T-cell (primary cell): Measurements from ENCODE around the gene GRM8. TPM values are rescaled to one million over a fixed set of nuclear protein-coding genes. Genes with fewer than 3 reads are reported as not detected.
A peak's percentile ranks its signal among the peaks of the same experiment; 100 is the strongest.

ENCODE experiments used
- ATAC-seq, 4 experiments: fragments of 200-7000 bp in 3 of 4; fragments of 150-1000 bp in 1 of 4; cut with Tn5 transposase; replicated peaks in 1 of 4; 1 replicate in 3 of 4; 2 replicates in 1 of 4; pipeline ENCODE4 v1.10.0; 2021; ENCODE audit warnings: moderate library complexity in 3 of 4, mild to moderate bottlenecking in 2 of 4, moderate number of reproducible peaks in 1 of 4
- CTCF ChIA-PET, 2 donors: fragments of 300-600 bp; sonication (Branson Sonifier 250); formaldehyde crosslinking; loops; one replicate each; lab custom pipeline; 2022; ENCODE audit warnings: antibody characterized with exemption in 2 of 2; lab: Charles Lee
- POLR2A ChIA-PET, 2 donors: fragments of 300-600 bp; sonication (Branson Sonifier 250); formaldehyde crosslinking; loops; one replicate each; lab custom pipeline; 2022; ENCODE audit warnings: antibody characterized with exemption in 2 of 2; lab: Charles Lee
- DNase-seq, 35 experiments: peaks; one replicate each; pipeline versions ENCODE4 v3.0.0 to v3.0.0-alpha.2; 2013 to 2023
- H3K27ac ChIP-seq: one replicate; pipeline ENCODE4 v1.5.1; 2013; ENCODE audit warnings: low read length
- H3K27me3 ChIP-seq, 2 experiments: replicated peaks in 1 of 2; 1 replicate in 1 of 2; 2 replicates in 1 of 2; pipeline versions ENCODE4 v1.6.1 to v1.7.0; 2013; ENCODE audit warnings: low read length in 1 of 2, mixed read lengths in 1 of 2; ENCODE audit not compliant: control insufficient read depth in 2 of 2, insufficient read depth in 2 of 2; ENCODE audit errors: extremely low read depth in 1 of 2
- H3K36me3 ChIP-seq, 2 donors: 1 replicate in 1 of 2; 2 replicates in 1 of 2; pipeline versions ENCODE4 v1.6.1 to v1.7.0; 2013; ENCODE audit warnings: low read length in 1 of 2; ENCODE audit not compliant: control insufficient read depth in 2 of 2, insufficient read depth in 1 of 2; ENCODE audit errors: extremely low read depth in 1 of 2
- H3K4me1 ChIP-seq, 2 experiments: 1 replicate in 1 of 2; 2 replicates in 1 of 2; pipeline versions ENCODE4 v1.6.1 to v1.7.0; 2013; ENCODE audit warnings: low read length in 2 of 2, mixed read lengths in 1 of 2; ENCODE audit not compliant: insufficient read depth in 2 of 2, control insufficient read depth in 1 of 2; ENCODE audit errors: extremely low read depth in 1 of 2
- H3K4me3 ChIP-seq, 2 donors: 1 replicate in 1 of 2; 2 replicates in 1 of 2; pipeline versions ENCODE4 v1.5.1 to v1.7.0; 2013; ENCODE audit warnings: mild to moderate bottlenecking in 2 of 2, low read length in 1 of 2, moderate library complexity in 1 of 2; ENCODE audit not compliant: control insufficient read depth in 1 of 2; ENCODE audit errors: extremely low read depth in 1 of 2
- H3K9me3 ChIP-seq: 2 replicates; pipeline ENCODE4 v1.7.0; 2013
- H3K27ac Mint-ChIP-seq, 2 donors: one replicate each; pipeline ENCODE4 v1.8.0; 2020 to 2021; ENCODE audit warnings: mild to moderate bottlenecking in 2 of 2, mixed read lengths in 2 of 2
- H3K27me3 Mint-ChIP-seq, 2 donors: one replicate each; pipeline ENCODE4 v1.8.0; 2021 to 2022; ENCODE audit warnings: mixed read lengths in 2 of 2
- H3K36me3 Mint-ChIP-seq: one replicate; pipeline ENCODE4 v1.8.0; 2021; ENCODE audit warnings: mixed read lengths
- H3K4me1 Mint-ChIP-seq, 3 donors: one replicate each; pipeline ENCODE4 v1.8.0; 2020 to 2022; ENCODE audit warnings: mixed read lengths in 3 of 3, mild to moderate bottlenecking in 1 of 3
- H3K4me3 Mint-ChIP-seq, 3 donors: one replicate each; pipeline ENCODE4 v1.8.0; 2020 to 2022; ENCODE audit warnings: mild to moderate bottlenecking in 3 of 3, mixed read lengths in 3 of 3, moderate library complexity in 3 of 3
- H3K9me3 Mint-ChIP-seq, 3 donors: one replicate each; pipeline ENCODE4 v1.8.0; 2020 to 2022; ENCODE audit warnings: mixed read lengths in 3 of 3
- WGBS: methylation state at CpG from one replicate; pipeline ENCODE4 v1.1.5; 2013; ENCODE audit warnings: missing lambda C conversion rate; ENCODE audit not compliant: insufficient coverage; 5-methylcytosine and 5-hydroxymethylcytosine counted together
- total RNA-seq, 35 experiments: library from RNA in 6 of 35; stranded (reverse) in 6 of 35; fragments of 120-200 nt in 1 of 35; gene quantifications; one replicate each; pipeline versions ENCODE4 v1.2.1 to v1.2.4 and lab custom pipeline; 2013 to 2026

GRM8 gene
- not detected for total RNA-seq
- total RNA-seq (2013): not detected
- total RNA-seq (lab: John Stamatoyannopoulos, UW): 0 to 0.25 (median 0) reads per million in 29 experiments

- H3K36me3 Mint-ChIP-seq: no peaks in the 10 kb centered on the region
- peaks cover 66 to 68% of the 10 kb centered on the region in 2 donors for H3K27me3 Mint-ChIP-seq
- POLR2A ChIA-PET: no interaction called here
- H3K4me3 Mint-ChIP-seq: peak within 1 kb of the TSS; percentile 84 to 85 (median 84)
- DNase-seq (peak in 10 of 35 experiments; percentile 5 to 35 (median 14)), ATAC-seq (peak; percentile 11 to 50 (median 40))
- H3K27ac Mint-ChIP-seq: no peak within 1 kb of the TSS
- Histone ChIP-seq H3K27me3 (peaks cover 21 to 62% of the 10 kb centered on the region in 2 experiments), H3K9me3 (no peaks in the 10 kb centered on the region), H3K36me3 (no peaks in the 10 kb centered on the region), H3K27ac (no peak within 1 kb of the TSS), H3K4me1 (peaks cover 6 to 28% of the 10 kb centered on the region in 2 experiments), H3K4me3 (peak within 1 kb of the TSS; percentile 74 to 92)
- CTCF ChIA-PET: interaction anchor here in 1 of 2 donors (0.6 to 1.5 kb wide), 2 partner anchors 189 to 449 kb away, joined by 3 read pairs; no protein-coding TSS in a partner anchor
- H3K9me3 Mint-ChIP-seq: no peaks in the 10 kb centered on the region
- peaks cover 23 to 26% (median 25%) of the 10 kb centered on the region in 3 donors for H3K4me1 Mint-ChIP-seq
- under 1% methylated on average over 52 of the region's 62 CpGs for WGBS
Observed at GRCh38 chr7:127252778-127253280, at the start of gene GRM8. GRM8 (minus strand) TSS chr7:127252941.

GRCh38 chr7:127290801-127291361 is 38.1 kb upstream of the GRM8 start:
- no peak for ATAC-seq
- Histone ChIP-seq H3K27ac (no peak overlapping the region), H3K4me1 (no peaks in the 10 kb centered on the region), H3K4me3 (no peak overlapping the region), H3K36me3 (no peaks in the 10 kb centered on the region), H3K27me3 (peaks cover 0 to 32% of the 10 kb centered on the region in 2 experiments), H3K9me3 (no peaks in the 10 kb centered on the region)
- Mint-ChIP-seq H3K4me3 (no peak overlapping the region), H3K9me3 (no peaks in the 10 kb centered on the region), H3K4me1 (no peaks in the 10 kb centered on the region), H3K27me3 (peaks cover 25 to 33% of the 10 kb centered on the region in 2 donors), H3K27ac (no peak overlapping the region), H3K36me3 (no peaks in the 10 kb centered on the region)
- POLR2A ChIA-PET: no interaction called here
- no peak for DNase-seq
- WGBS: no CpG with 5 or more reads among the region's 1 CpG
- CTCF ChIA-PET: no interaction called here

GRCh38 chr7:127290116-127290655 is 37.4 kb upstream of the GRM8 start:
- POLR2A ChIA-PET: no interaction called here
- Histone ChIP-seq H3K27ac (no peak overlapping the region), H3K4me1 (no peaks in the 10 kb centered on the region), H3K9me3 (no peaks in the 10 kb centered on the region), H3K4me3 (no peak overlapping the region), H3K36me3 (no peaks in the 10 kb centered on the region), H3K27me3 (peaks cover 0 to 30% of the 10 kb centered on the region in 2 experiments)
- DNase-seq: no peak
- no peak for ATAC-seq
- H3K9me3 Mint-ChIP-seq: no peaks in the 10 kb centered on the region
- H3K36me3 Mint-ChIP-seq: no peaks in the 10 kb centered on the region
- 83% methylated on average over 4 of the region's 5 CpGs for WGBS
- CTCF ChIA-PET: interaction anchor here in 1 of 2 donors (0.7 kb wide), 1 partner anchor 161 kb away, joined by 3 read pairs; no protein-coding TSS in a partner anchor
- no peak overlapping the region for H3K27ac Mint-ChIP-seq
- no peak overlapping the region for H3K4me3 Mint-ChIP-seq
- peaks cover 25 to 26% of the 10 kb centered on the region in 2 donors for H3K27me3 Mint-ChIP-seq
- H3K4me1 Mint-ChIP-seq: no peaks in the 10 kb centered on the region

DNA sequence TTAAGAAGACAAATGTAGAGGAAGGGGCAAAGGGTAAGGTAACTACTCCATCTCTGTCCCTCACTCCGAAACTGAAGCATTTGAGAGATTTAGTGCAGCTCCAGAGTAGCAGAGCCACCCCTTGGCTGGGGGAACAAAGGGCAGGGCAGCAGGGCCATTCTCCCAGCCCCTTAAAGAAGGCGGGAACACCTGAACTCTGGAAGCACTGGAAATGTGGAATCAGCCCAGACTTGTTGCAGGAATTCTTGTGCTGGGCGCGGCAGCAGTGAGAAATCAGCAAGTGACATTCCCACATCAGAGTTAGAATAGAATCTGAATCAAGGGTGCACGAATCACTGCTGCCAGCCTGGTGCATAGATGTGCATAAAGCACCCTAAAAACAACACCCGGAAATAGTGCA is 34.4 kb upstream of the GRM8 start:
- no peaks in the 10 kb centered on the region for H3K36me3 ChIP-seq
- 84% methylated on average over 5 of the region's 6 CpGs for whole genome bisulfite sequencing
- H3K9me3 ChIP-seq: no peaks in the 10 kb centered on the region
- peaks cover 0 to 15% of the 10 kb centered on the region in 2 experiments for H3K27me3 ChIP-seq
- Mint-ChIP-seq H3K27me3 (peaks cover 10 to 17% of the 10 kb centered on the region in 2 donors), H3K4me3 (no peak overlapping the region), H3K27ac (no peak overlapping the region), H3K4me1 (no peaks in the 10 kb centered on the region), H3K36me3 (no peaks in the 10 kb centered on the region), H3K9me3 (no peaks in the 10 kb centered on the region)
- ChIA-PET POLR2A (no interaction called here), CTCF (no interaction called here)
- no peak overlapping the region for H3K27ac ChIP-seq
- no peaks in the 10 kb centered on the region for H3K4me1 ChIP-seq
- H3K4me3 ChIP-seq: no peak overlapping the region
- DNase-seq (no peak), ATAC-seq (no peak)

GRCh38 chr7:127270093-127270492 is 17.4 kb upstream of the GRM8 start:
- Mint-ChIP-seq H3K4me3 (no peak overlapping the region), H3K27ac (no peak overlapping the region), H3K36me3 (no peaks in the 10 kb centered on the region), H3K4me1 (no peaks in the 10 kb centered on the region), H3K27me3 (peaks cover 25 to 43% of the 10 kb centered on the region in 2 donors), H3K9me3 (no peaks in the 10 kb centered on the region)
- Histone ChIP-seq H3K4me1 (no peaks in the 10 kb centered on the region), H3K9me3 (no peaks in the 10 kb centered on the region), H3K27me3 (peaks cover 3% of the 10 kb centered on the region in 2 experiments), H3K27ac (no peak overlapping the region), H3K36me3 (no peaks in the 10 kb centered on the region), H3K4me3 (no peak overlapping the region)
- ATAC-seq: no peak
- POLR2A ChIA-PET: no interaction called here
- no CpG with 5 or more reads among the region's 1 CpG for WGBS
- CTCF ChIA-PET: no interaction called here
- no peak for DNase-seq

GRCh38 chr7:127266047-127266446 is 13.3 kb upstream of the GRM8 start:
- no peaks in the 10 kb centered on the region for H3K9me3 ChIP-seq
- H3K27ac ChIP-seq: no peak overlapping the region
- ChIA-PET CTCF (no interaction called here), POLR2A (no interaction called here)
- no peaks in the 10 kb centered on the region for H3K4me1 ChIP-seq
- WGBS: 100% methylated on average over 1 of the region's 1 CpG
- peaks cover 3 to 5% of the 10 kb centered on the region in 2 experiments for H3K27me3 ChIP-seq
- H3K36me3 ChIP-seq: no peaks in the 10 kb centered on the region
- ATAC-seq: no peak
- no peak for DNase-seq
- H3K4me3 ChIP-seq: no peak overlapping the region
- Mint-ChIP-seq H3K36me3 (no peaks in the 10 kb centered on the region), H3K9me3 (no peaks in the 10 kb centered on the region), H3K4me3 (no peak overlapping the region), H3K4me1 (no peaks in the 10 kb centered on the region), H3K27ac (no peak overlapping the region), H3K27me3 (peaks cover 35 to 50% of the 10 kb centered on the region in 2 donors)
